Cardiac muscle cell (in vitro differentiated cells and primary cell): Measurements from ENCODE around the gene CELF2. TPM values are rescaled to one million over a fixed set of nuclear protein-coding genes. Genes with fewer than 3 reads are reported as not detected.

Source experiments
- DNase-seq, 2 donors: peaks; one replicate each; pipeline versions ENCODE4 v3.0.0 to v3.0.0-alpha.2; 2010 to 2017; ENCODE audit warnings: low read depth in 1 of 2, low spot score in 1 of 2
- H3K27ac ChIP-seq: fragments of 200-600 bp; sonication (generic); 2 replicates; pipeline ENCODE4 v1.5.1; 2016
- H3K27me3 ChIP-seq: fragments of 200-600 bp; sonication (generic); 2 replicates; pipeline ENCODE4 v1.6.0; 2016; ENCODE audit warnings: control low read depth
- H3K36me3 ChIP-seq: fragments of 200-600 bp; sonication (generic); 2 replicates; pipeline ENCODE4 v1.5.1; 2016; ENCODE audit warnings: control low read depth
- H3K4me1 ChIP-seq: fragments of 200-600 bp; sonication (generic); 2 replicates; pipeline ENCODE4 v1.8.1; 2017; ENCODE audit warnings: low read depth, mild to moderate bottlenecking, mixed run types
- H3K4me3 ChIP-seq: fragments of 200-600 bp; sonication (generic); 2 replicates; pipeline ENCODE4 v1.5.1; 2016; ENCODE audit warnings: mild to moderate bottlenecking
- H3K9me3 ChIP-seq: fragments of 200-600 bp; sonication (generic); 2 replicates; pipeline ENCODE4 v1.5.1; 2017; ENCODE audit warnings: low read depth, mild to moderate bottlenecking, control low read depth
- polyA plus RNA-seq: library from polyadenylated mRNA; unstranded; fragments of >200 nt; fragmentation: Nextera tagmentation; extraction: Ambion mirVana; gene quantifications from 2 replicates; pipeline ENCODE4 v1.2.1, GENCODE V29; 2016
- total RNA-seq: library from RNA; depleted of rRNA; stranded (reverse); fragments of >200 nt; gene quantifications from 2 replicates; pipeline ENCODE4 v1.2.3, GENCODE V29; 2016
- TF ChIP-seq, protein P1 (sequence below): IDR thresholded peaks from 2 replicates; pipeline ENCODE4 v1.5.1; 2012; ENCODE audit warnings: low read depth, mild to moderate bottlenecking, low read length

CELF2 gene
- total and polyA plus RNA-seq, 2 experiments from 2014 or later = 66.9 to 82.7 TPM

- TF ChIP-seq, protein P1, sequence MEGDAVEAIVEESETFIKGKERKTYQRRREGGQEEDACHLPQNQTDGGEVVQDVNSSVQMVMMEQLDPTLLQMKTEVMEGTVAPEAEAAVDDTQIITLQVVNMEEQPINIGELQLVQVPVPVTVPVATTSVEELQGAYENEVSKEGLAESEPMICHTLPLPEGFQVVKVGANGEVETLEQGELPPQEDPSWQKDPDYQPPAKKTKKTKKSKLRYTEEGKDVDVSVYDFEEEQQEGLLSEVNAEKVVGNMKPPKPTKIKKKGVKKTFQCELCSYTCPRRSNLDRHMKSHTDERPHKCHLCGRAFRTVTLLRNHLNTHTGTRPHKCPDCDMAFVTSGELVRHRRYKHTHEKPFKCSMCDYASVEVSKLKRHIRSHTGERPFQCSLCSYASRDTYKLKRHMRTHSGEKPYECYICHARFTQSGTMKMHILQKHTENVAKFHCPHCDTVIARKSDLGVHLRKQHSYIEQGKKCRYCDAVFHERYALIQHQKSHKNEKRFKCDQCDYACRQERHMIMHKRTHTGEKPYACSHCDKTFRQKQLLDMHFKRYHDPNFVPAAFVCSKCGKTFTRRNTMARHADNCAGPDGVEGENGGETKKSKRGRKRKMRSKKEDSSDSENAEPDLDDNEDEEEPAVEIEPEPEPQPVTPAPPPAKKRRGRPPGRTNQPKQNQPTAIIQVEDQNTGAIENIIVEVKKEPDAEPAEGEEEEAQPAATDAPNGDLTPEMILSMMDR = no peak
- DNase-seq = no peak
- no peak overlapping the region for H3K27ac ChIP-seq
- no peaks in the 10 kb centered on the region for H3K9me3 ChIP-seq
- no peak overlapping the region for H3K4me3 ChIP-seq
- H3K27me3 ChIP-seq = no peaks in the 10 kb centered on the region
- H3K36me3 ChIP-seq = no peaks in the 10 kb centered on the region
- peaks cover 71% of the 10 kb centered on the region for H3K4me1 ChIP-seq
These were observed 132.6 kb downstream of the CELF2 start for GRCh38 chr10:11150231-11150731.

- H3K9me3 ChIP-seq = no peaks in the 10 kb centered on the region
- TF ChIP-seq, protein P1 = no peak
- no peaks in the 10 kb centered on the region for H3K27me3 ChIP-seq
- peaks cover 70% of the 10 kb centered on the region for H3K4me1 ChIP-seq
- DNase-seq = no peak
- H3K4me3 ChIP-seq = no peak overlapping the region
- no peak overlapping the region for H3K27ac ChIP-seq
- H3K36me3 ChIP-seq = no peaks in the 10 kb centered on the region
These were observed 133.3 kb downstream of the CELF2 start for GRCh38 chr10:11150879-11151415.

DNA sequence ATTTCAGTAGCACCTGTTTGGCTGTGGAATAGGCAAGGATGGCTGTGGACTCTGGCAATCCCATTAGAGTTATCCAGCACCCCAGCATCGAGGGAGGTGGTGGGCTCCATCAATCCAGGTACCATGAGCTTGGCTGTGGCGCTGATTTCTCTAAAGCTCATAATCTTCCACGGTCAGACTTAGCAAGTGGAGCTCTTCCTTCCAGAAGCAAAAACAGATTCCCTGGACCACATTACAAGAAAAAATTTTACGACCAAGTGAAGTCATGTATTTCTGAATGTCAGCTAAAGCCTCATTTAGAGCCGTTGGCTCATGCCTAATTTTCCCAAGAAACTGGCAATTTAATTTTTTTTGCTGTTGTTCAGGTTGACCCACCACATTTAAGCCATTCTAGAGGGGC, 135.1 kb downstream of the CELF2 start:
- Histone ChIP-seq H3K4me1 (peaks cover 63% of the 10 kb centered on the region), H3K27me3 (no peaks in the 10 kb centered on the region), H3K4me3 (no peak overlapping the region), H3K27ac (no peak overlapping the region), H3K9me3 (no peaks in the 10 kb centered on the region), H3K36me3 (no peaks in the 10 kb centered on the region)
- TF ChIP-seq, protein P1 = no peak
- no peak for DNase-seq

- Histone ChIP-seq H3K4me1 (peaks cover 63% of the 10 kb centered on the region), H3K27me3 (no peaks in the 10 kb centered on the region), H3K27ac (no peak overlapping the region), H3K36me3 (no peaks in the 10 kb centered on the region), H3K4me3 (no peak overlapping the region), H3K9me3 (no peaks in the 10 kb centered on the region)
- TF ChIP-seq, protein P1 = no peak
- no peak for DNase-seq
These were observed 135.6 kb downstream of the CELF2 start for GRCh38 chr10:11153245-11153644.

- no peaks in the 10 kb centered on the region for H3K27me3 ChIP-seq
- H3K27ac ChIP-seq = no peak overlapping the region
- H3K36me3 ChIP-seq = no peaks in the 10 kb centered on the region
- peaks cover 63% of the 10 kb centered on the region for H3K4me1 ChIP-seq
- no peak for DNase-seq
- no peak overlapping the region for H3K4me3 ChIP-seq
- H3K9me3 ChIP-seq = no peaks in the 10 kb centered on the region
- TF ChIP-seq, protein P1 = no peak
These were observed 136.1 kb downstream of the CELF2 start for GRCh38 chr10:11153766-11154165.
